CD4-positive, alpha-beta memory T cell (primary cell): ENCODE measurements around the gene KCNQ1. TPM values are rescaled to one million over a fixed set of nuclear protein-coding genes. Genes with fewer than 3 reads are reported as not detected.

ENCODE experiments used
- polyA plus RNA-seq, 2 donors: library from polyadenylated mRNA; unstranded; fragments of 300-500 nt; fragmentation: Illumina TruSeq; gene quantifications; one replicate each; pipeline ENCODE4 v1.2.3, GENCODE V29; 2021
- total RNA-seq, 2 experiments: library from RNA; stranded (reverse); gene quantifications; one replicate each; pipeline ENCODE4 v1.2.3, GENCODE V29; 2021

The KCNQ1 gene
- total and polyA plus RNA-seq, 4 experiments from 2014 or later = 5.4 to 21.7 (median 21.5) TPM

Other genes with a start within 250 kb of the KCNQ1 start
- gene ASCL2, start 174.4 kb upstream of the KCNQ1 start, total RNA-seq = under 1 TPM in 1 of 2 experiments, not detected in 1; 0.29 TPM
- gene ASCL2, start 174.4 kb upstream of the KCNQ1 start, polyA plus RNA-seq = under 1 TPM in 1 of 2 donors, not detected in 1; 0.57 TPM
- 10 to 100 TPM; 64.5 to 65.6 TPM for gene C11orf21, start 143.1 kb upstream of the KCNQ1 start, total RNA-seq
- 10 to 100 TPM in 1 of 2 donors, 1 to 10 TPM in 1; 9.4 to 10.8 TPM for gene C11orf21, start 143.1 kb upstream of the KCNQ1 start, polyA plus RNA-seq
- 10 to 100 TPM; 41.5 to 50.2 TPM for gene TSPAN32, start 143.0 kb upstream of the KCNQ1 start, total RNA-seq
- gene TSPAN32, start 143.0 kb upstream of the KCNQ1 start, polyA plus RNA-seq = 10 to 100 TPM; 14.6 to 52.7 TPM
- gene CD81, start 67.7 kb upstream of the KCNQ1 start, total RNA-seq = 100 to 1,000 TPM; 113 to 118 TPM
- 10 to 100 TPM; 15.2 to 54.1 TPM for gene CD81, start 67.7 kb upstream of the KCNQ1 start, polyA plus RNA-seq
- gene TSSC4, start 44.3 kb upstream of the KCNQ1 start, total RNA-seq = 10 to 100 TPM; 58.6 to 65.8 TPM
- gene TSSC4, start 44.3 kb upstream of the KCNQ1 start, polyA plus RNA-seq = 10 to 100 TPM; 54.6 to 79.8 TPM
- under 1 TPM; 0.19 to 0.23 TPM for gene TRPM5, start 494 bp upstream of the KCNQ1 start, total RNA-seq
- gene TRPM5, start 494 bp upstream of the KCNQ1 start, polyA plus RNA-seq = not detected